HEK293T (cell line): ENCODE results near the gene OSBPL8.
A peak's percentile ranks its signal among the peaks of the same experiment; 100 is the strongest.

Source experiments
- CTCF ChIA-PET: fragments of 350-600 bp; formaldehyde crosslinking; extraction: SDS; loops from one replicate; lab custom pipeline; 2021; ENCODE audit warnings: antibody characterized with exemption, inconsistent platforms; lab: Yijun Ruan, JAX
- POLR2A ChIA-PET: fragments of 350-600 bp; formaldehyde crosslinking; extraction: SDS; loops from one replicate; lab custom pipeline; 2020; ENCODE audit warnings: antibody characterized with exemption, inconsistent platforms; lab: Yijun Ruan, JAX
- DNase-seq: peaks from one replicate; pipeline ENCODE4 v3.0.0; 2012; ENCODE audit warnings: mixed read lengths; ENCODE audit errors: extremely low spot score
- ARNT ChIP-seq: fragments of 450-650 bp; IDR thresholded peaks from 2 replicates; pipeline ENCODE4 v1.6.1; 2017; ENCODE audit warnings: mild to moderate bottlenecking
- BHLHE40 ChIP-seq: fragments of 450-650 bp; IDR thresholded peaks from 2 replicates; pipeline ENCODE4 v1.6.1; 2016; ENCODE audit warnings: mild to moderate bottlenecking, moderate library complexity, borderline replicate concordance
- CTBP1 ChIP-seq: fragments of 450-650 bp; IDR thresholded peaks from 2 replicates; pipeline ENCODE4 v1.6.1; 2016; ENCODE audit warnings: borderline replicate concordance
- ELF4 ChIP-seq: fragments of 450-650 bp; IDR thresholded peaks from 2 replicates; pipeline ENCODE4 v1.6.1; 2017; ENCODE audit warnings: antibody characterized with exemption
- FOXA1 ChIP-seq: fragments of 450-650 bp; IDR thresholded peaks from 2 replicates; pipeline ENCODE4 v1.6.1; 2016; ENCODE audit warnings: mild to moderate bottlenecking
- FOXK2 ChIP-seq: fragments of 450-650 bp; IDR thresholded peaks from 2 replicates; pipeline ENCODE4 v1.6.1; 2016; ENCODE audit warnings: mild to moderate bottlenecking
- FOXM1 ChIP-seq: fragments of 450-650 bp; IDR thresholded peaks from 2 replicates; pipeline ENCODE4 v1.6.1; 2017; ENCODE audit warnings: mild to moderate bottlenecking, borderline replicate concordance
- HDGF ChIP-seq: fragments of 450-650 bp; IDR thresholded peaks from 2 replicates; pipeline ENCODE4 v1.6.1; 2017; ENCODE audit warnings: antibody characterized with exemption, borderline replicate concordance
- L3MBTL2 ChIP-seq: fragments of 450-650 bp; conservative IDR thresholded peaks from 2 replicates; pipeline ENCODE4 v1.6.1; 2016; ENCODE audit warnings: mild to moderate bottlenecking
- LEF1 ChIP-seq: fragments of 450-650 bp; IDR thresholded peaks from 2 replicates; pipeline ENCODE4 v1.6.1; 2017; ENCODE audit warnings: mild to moderate bottlenecking, borderline replicate concordance
- NFRKB ChIP-seq: fragments of 450-650 bp; IDR thresholded peaks from 2 replicates; pipeline ENCODE4 v1.6.1; 2016; ENCODE audit warnings: mild to moderate bottlenecking, moderate library complexity
- SP1 ChIP-seq: fragments of 450-650 bp; IDR thresholded peaks from 2 replicates; pipeline ENCODE4 v1.6.1; 2017
- SUZ12 ChIP-seq: fragments of 450-650 bp; IDR thresholded peaks from 2 replicates; pipeline ENCODE4 v1.6.1; 2016; ENCODE audit warnings: mild to moderate bottlenecking
- TARDBP ChIP-seq: fragments of 450-650 bp; IDR thresholded peaks from 2 replicates; pipeline ENCODE4 v1.6.1; 2016
- ZNF384 ChIP-seq: fragments of 450-650 bp; IDR thresholded peaks from 2 replicates; pipeline ENCODE4 v1.6.1; 2016
- TF ChIP-seq, protein P1 (sequence below): fragments of 450-650 bp; IDR thresholded peaks from 2 replicates; pipeline ENCODE4 v1.6.1; 2016

Gene OSBPL8

GRCh38 chr12:76470028-76470939 lies 89.3 kb downstream of the OSBPL8 start:
- ChIA-PET CTCF (interaction anchor here (1.6 kb wide), 1 partner anchor 15 kb away, joined by 6 read pairs; no protein-coding TSS in a partner anchor), POLR2A (no interaction called here)
- DNase-seq: peak; percentile 14
- TF ChIP-seq, protein P1, sequence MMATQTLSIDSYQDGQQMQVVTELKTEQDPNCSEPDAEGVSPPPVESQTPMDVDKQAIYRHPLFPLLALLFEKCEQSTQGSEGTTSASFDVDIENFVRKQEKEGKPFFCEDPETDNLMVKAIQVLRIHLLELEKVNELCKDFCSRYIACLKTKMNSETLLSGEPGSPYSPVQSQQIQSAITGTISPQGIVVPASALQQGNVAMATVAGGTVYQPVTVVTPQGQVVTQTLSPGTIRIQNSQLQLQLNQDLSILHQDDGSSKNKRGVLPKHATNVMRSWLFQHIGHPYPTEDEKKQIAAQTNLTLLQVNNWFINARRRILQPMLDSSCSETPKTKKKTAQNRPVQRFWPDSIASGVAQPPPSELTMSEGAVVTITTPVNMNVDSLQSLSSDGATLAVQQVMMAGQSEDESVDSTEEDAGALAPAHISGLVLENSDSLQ: peak; percentile 14; the same call in 1 of the 2 replicates
- TF ChIP-seq LEF1 (no peak), SUZ12 (no peak)

DNA sequence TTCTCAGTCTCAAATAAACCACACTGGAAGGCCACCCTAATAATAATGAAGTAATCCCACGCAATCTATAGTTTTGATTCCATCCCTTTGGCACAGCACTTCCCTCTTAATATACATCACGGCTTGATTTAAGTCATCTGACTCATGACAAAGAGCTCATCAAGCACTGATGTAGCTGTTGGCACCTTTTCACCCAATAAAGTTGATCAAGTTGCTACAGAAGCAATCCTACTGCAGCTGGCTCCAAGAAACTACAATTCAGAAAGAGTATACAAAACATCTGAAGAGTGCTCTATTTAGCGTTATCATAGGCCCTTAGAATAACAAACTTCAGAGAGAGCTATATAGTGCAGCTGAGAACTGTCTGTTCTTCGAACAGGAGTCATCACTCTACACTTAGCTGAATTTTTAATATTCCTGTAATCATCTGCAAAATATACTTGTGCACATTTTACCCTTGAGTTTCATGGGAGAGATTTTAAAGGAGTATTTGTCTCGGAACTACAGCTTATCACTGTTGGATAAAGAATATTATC lies 94.9 kb downstream of the OSBPL8 start:
- ChIA-PET CTCF (no interaction called here), POLR2A (no interaction called here)
- TF ChIP-seq TARDBP (no peak), BHLHE40 (no peak), FOXM1 (no peak), SUZ12 (no peak), FOXA1 (no peak), L3MBTL2 (no peak), NFRKB (no peak), LEF1 (no peak), FOXK2 (no peak)
- TF ChIP-seq, protein P1: no peak
- no peak for DNase-seq

GRCh38 chr12:76462668-76463224 lies 96.8 kb downstream of the OSBPL8 start:
- no peak for DNase-seq
- POLR2A ChIA-PET: no interaction called here
- TF ChIP-seq FOXM1: no peak
- no peak for TF ChIP-seq ARNT
- no peak for TF ChIP-seq NFRKB
- TF ChIP-seq, protein P1: no peak
- no peak for TF ChIP-seq L3MBTL2
- no peak for TF ChIP-seq SP1
- TF ChIP-seq CTBP1: no peak
- TF ChIP-seq SUZ12: no peak
- CTCF ChIA-PET: no interaction called here

DNA sequence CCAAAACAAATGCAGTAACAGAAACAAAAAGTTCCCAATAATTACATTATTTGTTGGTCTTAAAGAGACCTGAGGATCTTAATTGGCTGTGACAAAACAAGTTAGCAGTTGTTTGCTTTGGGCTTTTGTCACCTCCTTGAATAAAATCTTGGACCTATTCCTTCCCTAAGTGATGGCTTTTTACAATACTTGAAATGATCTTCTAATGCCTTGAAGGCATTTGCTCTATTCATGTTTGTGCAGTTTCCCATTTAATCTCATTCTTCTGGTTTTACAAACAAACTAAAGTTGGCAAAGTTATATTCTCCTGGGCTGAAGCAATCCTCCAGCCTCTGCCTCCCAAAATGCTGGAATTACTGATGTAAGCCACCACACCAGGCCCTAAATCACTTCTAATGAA lies 98.8 kb downstream of the OSBPL8 start:
- DNase-seq: no peak
- no peak for TF ChIP-seq FOXA1
- TF ChIP-seq ARNT: no peak
- no peak for TF ChIP-seq TARDBP
- no peak for TF ChIP-seq L3MBTL2
- TF ChIP-seq NFRKB: no peak
- TF ChIP-seq ELF4: no peak
- TF ChIP-seq LEF1: no peak
- no peak for TF ChIP-seq HDGF
- no peak for TF ChIP-seq BHLHE40
- no peak for TF ChIP-seq FOXM1
- TF ChIP-seq SP1: no peak
- no peak for TF ChIP-seq SUZ12
- ChIA-PET POLR2A (no interaction called here), CTCF (interaction anchor here (0.6 kb wide), 1 partner anchor 644 kb away, joined by 4 read pairs; no protein-coding TSS in a partner anchor)

DNA sequence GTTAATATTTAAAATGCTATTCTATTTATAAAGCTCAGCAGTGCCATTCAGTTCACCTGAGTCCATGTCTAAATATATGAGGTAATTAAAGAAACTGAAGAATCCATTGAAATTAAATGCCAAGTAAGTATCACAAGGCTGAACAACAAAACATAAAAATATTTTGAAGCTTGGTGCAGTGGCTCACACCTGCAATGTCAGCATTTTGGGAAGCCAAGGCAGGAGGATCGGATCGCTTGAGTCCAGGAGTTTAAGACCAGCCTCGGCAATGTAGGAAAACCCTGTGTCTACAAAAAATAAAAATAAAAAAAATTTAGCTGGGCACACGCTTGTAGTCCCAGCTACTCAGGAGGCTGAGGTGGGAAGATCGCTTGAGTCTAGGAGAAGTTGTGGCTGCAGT lies 101.8 kb downstream of the OSBPL8 start:
- ChIA-PET CTCF (no interaction called here), POLR2A (no interaction called here)
- TF ChIP-seq FOXK2 (no peak), SP1 (no peak), TARDBP (no peak), FOXM1 (no peak), SUZ12 (no peak), L3MBTL2 (no peak), NFRKB (no peak), ARNT (no peak), LEF1 (no peak), ZNF384 (no peak), BHLHE40 (no peak), CTBP1 (no peak), HDGF (no peak), FOXA1 (no peak), ELF4 (no peak)
- TF ChIP-seq, protein P1: no peak
- DNase-seq: no peak
